Ovary (tissue), 3 donors: ENCODE measurements around the gene CNKSR3.

Experiments
- CTCF ChIP-seq, 3 donors: fragments of 450-650 bp in 2 of 3; fragments of 200-600 bp in 1 of 3; IDR thresholded peaks; one replicate each; pipeline versions ENCODE4 v1.5.1 to v1.8.0; 2016 to 2022; ENCODE audit warnings: antibody characterized with exemption in 3 of 3, mild to moderate bottlenecking in 1 of 3
- EP300 ChIP-seq: sonication (generic); formaldehyde crosslinking; IDR thresholded peaks from one replicate; pipeline ENCODE4 v1.6.1; 2017; ENCODE audit warnings: antibody characterized with exemption
- POLR2A ChIP-seq: fragments of 450-650 bp; IDR thresholded peaks from one replicate; pipeline ENCODE4 v1.6.1; 2017; ENCODE audit warnings: antibody characterized with exemption, mild to moderate bottlenecking, moderate library complexity
- donor health status: DM: no; HTN: no; CAD: no.

GRCh38 chr6:154515826-154516225 is 5.3 kb upstream of the CNKSR3 start:
- TF ChIP-seq CTCF (IDR thresholded peaks at IDR 0.05), result no peak
- TF ChIP-seq EP300, result no peak
- no peak for TF ChIP-seq POLR2A
